ENCODE results near the gene ZBTB7C. TPM values are rescaled to one million over a fixed set of nuclear protein-coding genes. Genes with fewer than 3 reads are reported as not detected.

The ZBTB7C gene
- total RNA-seq, 1 experiment from 2014 or later: 0.33 TPM

DNA sequence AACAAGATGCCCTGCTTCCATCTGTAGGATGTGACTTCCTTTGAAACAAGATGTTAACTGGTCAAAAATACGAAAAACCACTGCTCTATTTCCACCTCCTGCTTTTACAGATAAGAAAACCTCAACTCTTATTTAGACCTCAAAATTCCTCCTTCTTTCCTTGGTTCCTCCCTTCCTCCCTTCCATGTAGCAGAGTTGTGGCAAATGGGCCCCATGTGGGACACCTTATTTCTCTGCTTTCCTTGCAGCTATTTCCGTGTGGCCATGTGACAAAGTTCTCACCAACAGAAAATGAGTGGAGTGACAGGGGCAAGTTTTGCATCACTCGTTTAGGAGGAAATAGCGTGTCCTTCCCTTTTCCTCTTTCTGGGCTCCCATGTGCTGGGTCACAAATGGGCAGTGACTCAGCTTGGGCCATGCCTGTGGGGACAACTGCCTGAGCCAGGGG is 409.4 kb downstream of the ZBTB7C start:
- H3K23ac ChIP-seq (ENCODE audit: insufficient read length, low read depth, low read length): no peak overlapping the region
- no peak overlapping the region for H3K14ac ChIP-seq (ENCODE audit: insufficient read depth, low read length)
- H2AK5ac ChIP-seq (ENCODE audit: insufficient read length, low read length): no peak overlapping the region
- H3K56ac ChIP-seq (ENCODE audit: insufficient read length, low read depth, low read length): no peak overlapping the region
- no peak overlapping the region for H3K9ac ChIP-seq (ENCODE audit: extremely low read depth, insufficient read length, low read length)
- DNase-seq: no peak
- TF ChIP-seq, protein P1, sequence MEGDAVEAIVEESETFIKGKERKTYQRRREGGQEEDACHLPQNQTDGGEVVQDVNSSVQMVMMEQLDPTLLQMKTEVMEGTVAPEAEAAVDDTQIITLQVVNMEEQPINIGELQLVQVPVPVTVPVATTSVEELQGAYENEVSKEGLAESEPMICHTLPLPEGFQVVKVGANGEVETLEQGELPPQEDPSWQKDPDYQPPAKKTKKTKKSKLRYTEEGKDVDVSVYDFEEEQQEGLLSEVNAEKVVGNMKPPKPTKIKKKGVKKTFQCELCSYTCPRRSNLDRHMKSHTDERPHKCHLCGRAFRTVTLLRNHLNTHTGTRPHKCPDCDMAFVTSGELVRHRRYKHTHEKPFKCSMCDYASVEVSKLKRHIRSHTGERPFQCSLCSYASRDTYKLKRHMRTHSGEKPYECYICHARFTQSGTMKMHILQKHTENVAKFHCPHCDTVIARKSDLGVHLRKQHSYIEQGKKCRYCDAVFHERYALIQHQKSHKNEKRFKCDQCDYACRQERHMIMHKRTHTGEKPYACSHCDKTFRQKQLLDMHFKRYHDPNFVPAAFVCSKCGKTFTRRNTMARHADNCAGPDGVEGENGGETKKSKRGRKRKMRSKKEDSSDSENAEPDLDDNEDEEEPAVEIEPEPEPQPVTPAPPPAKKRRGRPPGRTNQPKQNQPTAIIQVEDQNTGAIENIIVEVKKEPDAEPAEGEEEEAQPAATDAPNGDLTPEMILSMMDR (conservative IDR thresholded peaks at IDR 0.05): no peak
- no peaks in the 10 kb centered on the region for H4K20me1 ChIP-seq (ENCODE audit: control insufficient read depth, insufficient read depth, insufficient read length)
- no peak overlapping the region for H2BK5ac ChIP-seq (ENCODE audit: insufficient read length, low read length)
- no peak overlapping the region for H3K18ac ChIP-seq (ENCODE audit: insufficient read length, low read depth, low read length)
- H2BK120ac ChIP-seq (ENCODE audit: low read depth, low read length, poor library complexity, severe bottlenecking): no peak overlapping the region
- no peak overlapping the region for H2BK15ac ChIP-seq (ENCODE audit: low read depth, low read length)
- Mint-ChIP-seq H3K4me1 (peaks cover 20 to 22% of the 10 kb centered on the region in 2 experiments), H3K9me3 (peaks cover 8 to 13% of the 10 kb centered on the region in 2 experiments), H3K36me3 (ENCODE audit: insufficient read depth in 1 of 3, low read depth in 3 of 3) (0 out of 7 replicates have a peak, but pooled peaks cover 0 to 7% (median 0%) of the 10 kb centered on the region in 3 experiments), H3K4me3 (no peak overlapping the region), H3K27ac (no peak overlapping the region), H3K27me3 (ENCODE audit: low read depth) (no peaks in the 10 kb centered on the region)
- H3K79me1 ChIP-seq (ENCODE audit: insufficient read depth, low read depth, low read length, poor library complexity, severe bottlenecking): no peaks in the 10 kb centered on the region
- H2AFZ ChIP-seq (ENCODE audit: low read length): no peak overlapping the region
- H3K4me2 ChIP-seq (ENCODE audit: insufficient read depth, insufficient read length, low read length): no peak overlapping the region
- H3K4ac ChIP-seq (ENCODE audit: low read depth, low read length): no peak overlapping the region
- H3K27me3 ChIP-seq (ENCODE audit: insufficient read depth, low read length): no peaks in the 10 kb centered on the region
- no peak overlapping the region for H3T11ph ChIP-seq (ENCODE audit: low read length)
- H3K23me2 ChIP-seq (ENCODE audit: insufficient read length, low read depth, low read length, poor library complexity, severe bottlenecking): no peaks in the 10 kb centered on the region
- no peaks in the 10 kb centered on the region for H3K4me1 ChIP-seq (ENCODE audit: insufficient read depth, low read length)
- no peak overlapping the region for H4K91ac ChIP-seq (ENCODE audit: insufficient read length, low read depth, low read length)
- peaks cover 5% of the 10 kb centered on the region for H3K9me3 ChIP-seq (ENCODE audit: control insufficient read depth, low read depth, low read length)
- H4K5ac ChIP-seq (ENCODE audit: insufficient read length, low read depth, low read length): no peak overlapping the region
- no peak overlapping the region for H2BK20ac ChIP-seq (ENCODE audit: low read depth, low read length, poor library complexity, severe bottlenecking)
- H2BK12ac ChIP-seq (ENCODE audit: insufficient read length, low read depth, low read length): no peak overlapping the region
- no peaks in the 10 kb centered on the region for H3K79me2 ChIP-seq (ENCODE audit: insufficient read depth, low read length)
- H4K8ac ChIP-seq (replicated peaks; ENCODE audit: insufficient read length, low read depth, low read length): no peak overlapping the region
- no peak overlapping the region for H3K27ac ChIP-seq (ENCODE audit: insufficient read length, low read depth, low read length)
- WGBS (ENCODE audit: extremely low coverage, insufficient read length, low lambda C conversion rate): no CpG with 5 or more reads among the region's 4 CpGs

Measured in H9 (cell line).